8988T (cell line): ENCODE results near the gene KAZALD1.

ENCODE experiments used
- DNase-seq: peaks from one replicate; pipeline ENCODE4 v3.0.0; 2011

KAZALD1 gene

GRCh38 chr10:101050208-101051069 is 11.3 kb upstream of the KAZALD1 start:
- peak; percentile 88 for DNase-seq

GRCh38 chr10:101052285-101052684 is 9.5 kb upstream of the KAZALD1 start:
- no peak for DNase-seq

- no peak for DNase-seq
These were observed 8.3 kb upstream of the KAZALD1 start for GRCh38 chr10:101053516-101053915.

GRCh38 chr10:101054351-101054750 is 7.4 kb upstream of the KAZALD1 start:
- no peak for DNase-seq

GRCh38 chr10:101054876-101055275 is 6.9 kb upstream of the KAZALD1 start:
- no peak for DNase-seq

- no peak for DNase-seq
These were observed 6.4 kb upstream of the KAZALD1 start for GRCh38 chr10:101055411-101055810.

- no peak for DNase-seq
These were observed 5.2 kb upstream of the KAZALD1 start for GRCh38 chr10:101056365-101057151.

- DNase-seq: peak; percentile 76
These were observed 1.5 kb upstream of the KAZALD1 start for GRCh38 chr10:101060036-101060950.

- peak; percentile 96 for DNase-seq
These were observed 702 bp upstream of the KAZALD1 start for GRCh38 chr10:101060951-101061623.

GRCh38 chr10:101062232-101063049 is 652 bp downstream of the KAZALD1 start:
- DNase-seq: peak; percentile 81

GRCh38 chr10:101063050-101063525 is 1.3 kb downstream of the KAZALD1 start:
- no peak for DNase-seq

GRCh38 chr10:101063548-101064414 is 2.0 kb downstream of the KAZALD1 start:
- no peak for DNase-seq

- no peak for DNase-seq
These were observed 2.7 kb downstream of the KAZALD1 start for GRCh38 chr10:101064415-101065030.

- DNase-seq: no peak
These were observed 3.8 kb downstream of the KAZALD1 start for GRCh38 chr10:101065481-101066145.

- peak; percentile 94 for DNase-seq
These were observed 4.5 kb downstream of the KAZALD1 start for GRCh38 chr10:101066146-101066895.

- no peak for DNase-seq
These were observed 5.1 kb downstream of the KAZALD1 start for GRCh38 chr10:101066896-101067355.

GRCh38 chr10:101067356-101068083 is 5.7 kb downstream of the KAZALD1 start:
- peak; percentile 63 for DNase-seq

- no peak for DNase-seq
These were observed 7.7 kb downstream of the KAZALD1 start for GRCh38 chr10:101069441-101069840.
